HCEC 1CT (cell line): Measurements from ENCODE around the gene HSD3B2.
"Not testable (repeated sequence)": the region's sequence is repeated elsewhere in the genome, so short reads cannot be mapped to it uniquely, and the experiment has no call there.

Source experiments
- DNase-seq: peaks from one replicate; pipeline ENCODE4 v3.0.0-alpha.2; 2017

HSD3B2 gene

DNA sequence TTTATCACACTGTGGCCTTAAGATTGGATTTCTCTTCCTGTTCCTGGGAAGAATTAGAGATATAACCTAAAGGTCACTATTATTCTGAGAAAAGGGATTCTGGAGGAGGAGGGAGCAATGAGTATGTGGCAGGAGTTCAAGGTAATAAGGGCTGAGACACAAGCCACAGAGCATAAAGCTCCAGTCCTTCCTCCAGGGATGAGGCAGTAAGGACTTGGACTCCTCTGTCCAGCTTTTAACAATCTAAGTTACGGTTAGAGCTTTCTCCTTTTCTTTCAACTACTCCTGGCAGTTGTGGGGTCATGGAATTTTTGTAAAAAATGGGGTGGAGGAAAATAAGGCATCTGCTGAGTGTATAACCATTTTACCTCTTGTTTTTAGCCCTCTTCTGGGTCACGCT lies at the start of gene HSD3B2:
HSD3B2 (plus strand) TSS at position 201 of the 400 bp plus-strand sequence. CDS start 270 bp downstream, outside the sequence.
- no peak for DNase-seq

DNA sequence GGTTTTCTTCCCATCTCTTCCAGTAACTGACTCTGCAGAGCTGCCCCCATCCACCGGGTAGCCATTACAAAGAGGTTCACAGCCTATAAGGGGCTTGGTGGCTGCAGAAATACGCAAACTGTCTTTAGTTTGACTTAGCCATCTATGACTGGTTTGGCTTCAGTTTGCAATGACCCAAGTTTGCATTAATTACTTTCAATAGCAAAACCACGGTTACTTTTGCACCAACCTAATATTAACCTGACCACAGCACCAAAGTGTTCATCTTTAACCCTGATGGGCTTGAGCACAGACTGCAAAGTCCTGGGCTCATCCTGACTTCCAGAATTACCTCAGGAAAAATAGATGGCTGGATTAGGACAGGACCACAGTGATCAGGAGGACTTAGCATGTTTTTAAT lies 48.5 kb upstream of the HSD3B2 start:
- no peak for DNase-seq

GRCh38 chr1:119367432-119368124 lies 47.4 kb upstream of the HSD3B2 start:
- DNase-seq = peak; percentile 35

DNA sequence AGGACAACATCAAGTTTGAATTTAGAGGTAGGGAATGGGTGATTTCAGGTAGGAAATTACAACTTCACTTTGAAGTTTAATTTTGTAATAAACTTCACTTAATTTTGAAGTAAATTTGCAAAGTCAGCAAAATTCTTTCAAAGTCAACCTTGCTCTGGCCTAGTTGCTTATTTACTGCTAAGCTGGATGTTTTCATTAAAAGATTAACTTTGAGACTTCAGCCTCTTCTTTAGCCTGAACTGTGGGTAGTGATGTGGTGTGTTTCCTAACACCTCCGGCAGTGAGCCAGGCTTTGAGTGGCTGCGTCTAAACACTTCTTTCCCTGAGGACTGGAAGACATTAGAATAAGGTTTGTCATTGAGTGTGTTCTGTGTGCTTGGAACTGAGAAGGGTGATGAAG lies 46.4 kb upstream of the HSD3B2 start, which contains the start of gene HAO2:
HAO2 (plus strand) TSS at position 232 of the 400 bp plus-strand sequence. CDS start 12,301 bp downstream, outside the sequence.
- no peak for DNase-seq

DNA sequence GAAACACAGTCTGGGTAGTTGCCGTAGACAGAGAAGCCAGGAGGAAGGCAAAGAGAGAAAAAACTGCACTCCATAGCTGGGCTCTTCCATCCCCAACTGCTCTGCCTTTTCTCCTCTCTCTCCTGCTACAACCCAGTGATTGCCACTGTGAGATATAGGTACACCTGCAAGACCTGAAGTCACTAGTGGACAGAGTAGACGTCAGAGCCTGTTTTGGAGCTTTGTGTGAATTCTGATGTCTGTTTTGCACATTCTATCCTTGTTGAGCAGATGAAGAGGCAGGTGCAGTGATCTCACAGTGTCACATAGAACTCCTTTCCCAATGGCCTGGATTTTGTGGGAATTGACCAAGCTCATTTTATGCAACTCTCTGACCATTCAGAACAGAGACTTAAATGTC lies 44.2 kb upstream of the HSD3B2 start:
- DNase-seq = no peak

DNA sequence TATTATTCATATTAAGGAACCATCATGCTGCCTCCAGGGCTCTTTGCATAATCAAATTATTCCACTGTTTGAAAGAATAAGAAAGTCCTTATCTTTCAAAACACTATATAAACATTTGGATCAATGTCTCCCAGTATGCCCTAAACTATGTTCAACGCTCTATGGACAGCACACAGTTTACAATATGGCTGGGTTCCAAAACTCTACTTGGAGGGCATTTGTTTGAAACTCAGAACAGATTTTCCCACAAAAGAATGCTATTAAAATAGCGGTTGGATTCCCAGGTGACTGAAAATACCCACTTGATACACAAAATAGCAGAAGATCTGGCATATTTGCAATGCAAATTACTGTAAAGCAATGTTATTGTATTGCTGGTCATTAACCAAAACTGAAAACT lies 43.1 kb upstream of the HSD3B2 start:
- DNase-seq = no peak

DNA sequence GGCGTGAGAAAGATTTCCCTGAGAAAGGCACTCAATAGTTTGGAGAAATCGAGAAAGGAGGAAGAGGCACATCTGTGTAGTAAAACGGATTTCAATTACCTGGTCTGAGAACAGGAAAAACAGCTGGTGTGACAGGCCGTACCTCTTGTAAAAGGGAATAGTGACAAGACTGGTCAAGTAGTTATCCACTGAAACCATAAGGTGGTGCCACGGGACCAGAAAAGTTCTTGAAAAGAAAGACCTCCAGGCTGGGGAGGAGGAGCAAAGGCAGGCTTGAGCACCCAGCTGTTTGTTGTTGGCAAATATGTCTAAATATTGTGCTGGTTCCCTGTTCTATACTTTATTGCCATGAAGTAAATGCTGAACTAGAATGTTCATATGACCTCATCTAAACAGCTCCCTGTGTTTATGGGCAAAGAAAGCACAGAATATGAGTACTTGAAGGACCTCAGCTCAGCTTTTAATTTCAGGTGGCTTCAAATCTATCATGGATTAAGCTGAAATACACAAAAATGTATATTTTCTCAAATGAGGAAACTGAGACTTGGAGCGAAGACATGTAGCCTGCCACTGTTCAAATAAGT lies 42.4 kb upstream of the HSD3B2 start:
- DNase-seq = peak; percentile 15

GRCh38 chr1:119373465-119373864 lies 41.5 kb upstream of the HSD3B2 start:
- DNase-seq = peak; percentile 46

- DNase-seq = no peak
Observed at GRCh38 chr1:119374208-119374874, 40.6 kb upstream of the HSD3B2 start.

- no peak for DNase-seq
Observed at GRCh38 chr1:119375366-119375765, 39.6 kb upstream of the HSD3B2 start.

DNA sequence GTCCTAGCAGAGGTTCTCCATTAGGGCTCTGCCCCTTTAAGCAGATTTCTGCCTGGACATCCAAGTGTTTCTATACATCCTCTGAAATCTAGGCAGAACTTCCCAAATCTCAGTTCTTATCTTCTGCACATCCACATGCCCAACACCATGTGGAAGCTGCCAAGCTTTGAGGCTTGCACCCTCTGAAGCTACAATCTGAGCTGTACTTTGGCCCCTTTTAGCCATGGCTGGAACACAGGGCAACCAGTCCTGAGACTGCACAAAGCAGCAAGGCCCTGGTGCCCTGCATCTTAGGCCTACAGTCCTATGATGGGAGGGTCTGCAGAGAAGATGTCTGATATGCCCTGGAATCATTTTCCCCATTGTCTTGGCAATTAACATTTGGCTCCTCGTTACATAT lies 38.4 kb upstream of the HSD3B2 start:
- no peak for DNase-seq

DNA sequence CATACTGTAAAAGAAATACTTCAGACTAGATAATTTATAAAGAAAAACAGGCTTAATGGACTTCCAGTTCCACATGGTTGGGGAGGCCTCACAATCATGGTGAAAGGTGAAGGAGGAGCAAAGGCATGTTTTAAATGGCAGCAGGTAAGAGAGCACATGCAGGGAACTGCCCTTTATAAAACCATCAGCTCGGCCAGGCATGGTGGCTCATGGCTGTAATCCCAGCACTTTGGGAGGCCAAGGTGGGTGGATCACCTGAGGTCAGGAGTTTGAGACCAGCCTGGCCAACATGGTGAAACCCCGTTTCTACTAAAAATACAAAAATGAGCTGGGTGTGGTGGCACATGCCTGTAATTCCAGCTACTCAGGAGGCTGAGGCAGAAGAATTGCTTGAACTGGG lies 37.4 kb upstream of the HSD3B2 start:
- DNase-seq = not testable (repeated sequence)

DNA sequence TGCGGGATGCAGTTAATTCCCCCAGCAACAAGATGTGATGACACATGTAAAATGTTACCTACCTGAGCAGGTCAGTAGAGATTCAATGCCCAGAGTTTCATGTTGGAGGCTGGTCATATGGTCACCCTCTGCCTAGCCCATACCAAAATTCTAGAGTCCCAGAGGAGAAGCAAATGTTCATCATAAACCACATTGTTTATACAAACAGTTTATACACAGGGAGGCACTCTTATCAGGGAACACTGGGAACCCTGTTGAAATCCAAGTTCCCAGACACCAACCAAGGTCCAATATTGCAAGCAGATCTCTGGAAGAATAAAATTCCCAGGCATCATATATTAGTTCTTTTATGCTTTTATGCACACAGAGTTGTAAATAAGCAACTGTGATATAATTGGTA lies 35.8 kb upstream of the HSD3B2 start:
- DNase-seq = no peak

DNA sequence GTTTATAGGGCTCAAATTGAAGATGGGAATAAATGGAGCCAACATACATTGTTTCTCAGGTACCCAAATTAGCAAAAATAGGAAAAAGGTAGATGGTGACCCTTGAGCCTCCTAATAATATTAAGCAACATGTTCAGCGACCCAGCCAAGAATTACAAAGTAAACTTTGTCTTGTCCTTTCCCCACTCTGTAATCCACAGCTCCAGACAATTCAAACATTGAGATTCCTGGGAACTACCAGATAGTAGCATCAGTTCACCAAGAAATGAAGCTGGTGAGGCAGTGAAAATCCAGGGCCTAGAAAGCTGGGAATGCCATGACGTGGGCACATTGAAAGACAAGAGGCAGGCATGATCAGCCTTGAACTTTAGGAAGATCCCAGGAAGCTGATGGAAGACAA lies 34.6 kb upstream of the HSD3B2 start:
- no peak for DNase-seq

GRCh38 chr1:119380983-119381662 lies 33.8 kb upstream of the HSD3B2 start:
- no peak for DNase-seq

GRCh38 chr1:119384591-119384990 lies 30.4 kb upstream of the HSD3B2 start:
- DNase-seq = no peak

GRCh38 chr1:119385650-119386049 lies 29.3 kb upstream of the HSD3B2 start:
- DNase-seq = no peak

DNA sequence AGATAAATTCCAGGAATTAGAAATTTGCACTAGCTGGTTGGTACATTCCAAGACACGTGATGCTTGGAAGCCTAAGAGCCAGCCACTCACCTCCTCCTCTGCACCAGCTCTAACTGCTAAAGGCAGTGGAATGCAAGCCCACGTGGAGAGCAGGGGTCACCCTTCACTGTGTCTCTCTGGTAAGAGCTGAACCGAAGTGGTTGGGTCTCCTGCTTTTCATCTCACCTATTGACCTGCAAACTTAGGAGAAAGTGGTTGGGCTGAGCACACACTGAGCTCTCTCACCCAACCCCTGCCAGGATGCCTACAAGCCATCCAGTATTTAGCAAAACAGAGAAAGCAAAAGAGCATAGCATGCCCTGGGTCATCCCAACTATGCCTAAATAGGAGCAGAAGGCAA lies 27.1 kb upstream of the HSD3B2 start:
- no peak for DNase-seq

DNA sequence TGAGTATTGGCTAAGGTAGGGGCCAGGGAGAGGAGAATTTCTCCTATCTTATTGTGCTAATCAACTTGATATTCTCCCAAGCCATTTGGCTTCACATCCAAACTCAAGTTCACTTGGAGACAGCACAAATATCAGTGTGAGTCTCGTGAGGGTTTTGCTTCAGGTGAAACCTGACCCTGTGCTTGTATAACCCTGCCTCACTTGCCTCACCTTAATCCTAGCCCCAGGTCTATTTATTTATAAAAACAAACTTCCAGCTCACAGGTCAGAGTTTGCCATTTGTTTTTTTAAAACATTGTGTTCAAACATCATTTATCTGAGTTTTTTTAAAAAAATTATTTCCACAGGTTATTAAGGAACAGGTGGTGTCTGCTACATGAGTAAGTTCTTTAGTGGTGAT lies 26.5 kb upstream of the HSD3B2 start:
- DNase-seq = no peak

DNA sequence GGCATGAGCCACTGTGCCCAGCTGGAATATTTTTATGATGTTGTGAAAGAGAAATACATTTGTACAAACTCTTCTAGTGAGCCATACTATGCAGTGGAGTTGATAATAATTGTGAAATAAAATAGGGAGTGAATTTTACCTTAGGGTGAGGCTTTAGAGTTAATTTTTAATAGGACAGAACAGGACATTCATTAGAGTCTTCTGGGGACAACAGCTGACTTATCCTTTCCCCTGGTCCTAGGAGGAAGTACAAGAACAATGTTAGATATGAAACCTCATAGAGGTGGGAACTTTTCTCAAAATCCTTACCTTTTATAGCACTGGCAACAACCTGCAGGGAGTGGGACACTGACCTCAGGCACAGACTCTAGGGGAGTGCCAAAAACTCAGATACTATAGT lies 24.4 kb upstream of the HSD3B2 start:
- no peak for DNase-seq

- DNase-seq = no peak
Observed at GRCh38 chr1:119391749-119392148, 23.2 kb upstream of the HSD3B2 start.

- DNase-seq = no peak
Observed at GRCh38 chr1:119394085-119394484, 20.9 kb upstream of the HSD3B2 start.

- DNase-seq = no peak
Observed at GRCh38 chr1:119396982-119397381, 18.0 kb upstream of the HSD3B2 start.

DNA sequence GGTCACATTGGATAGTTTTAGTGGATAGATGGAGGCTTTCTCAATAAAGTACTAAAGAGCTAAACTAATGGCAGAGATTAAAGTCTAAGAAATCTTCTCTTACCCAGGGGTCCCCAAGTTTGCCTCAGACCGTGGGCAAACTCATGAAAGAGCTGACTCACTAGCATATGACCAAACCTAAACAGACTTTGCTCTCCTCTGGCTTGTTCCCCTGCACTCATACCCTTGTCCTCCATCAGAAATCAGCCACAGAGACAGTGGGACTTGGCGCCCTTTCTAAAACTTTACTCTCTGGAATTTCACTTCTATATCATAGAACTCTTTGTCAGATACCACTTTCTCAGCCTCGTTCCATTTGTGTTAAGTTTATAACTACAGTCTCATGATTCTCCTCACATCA lies 17.0 kb upstream of the HSD3B2 start:
- DNase-seq = no peak
